Choroid plexus epithelial cell (primary cell): ENCODE measurements around the gene ARL4D.
"Not testable (repeated sequence)": the region's sequence is repeated elsewhere in the genome, so short reads cannot be mapped to it uniquely, and the experiment has no call there.

ENCODE experiments used
- DNase-seq: peaks from one replicate; pipeline ENCODE4 v3.0.0-alpha.2; 2010; ENCODE audit warnings: low read depth
- H3K4me3 ChIP-seq: 2 replicates; pipeline ENCODE4 v1.5.1; 2011; ENCODE audit warnings: low read depth, mild to moderate bottlenecking, control low read depth, low read length, moderate library complexity
- TF ChIP-seq, protein P1 (sequence below): conservative IDR thresholded peaks from 2 replicates; pipeline ENCODE4 v1.5.1; 2011; ENCODE audit warnings: low read depth, mild to moderate bottlenecking, control low read depth, inconsistent platforms, low read length, moderate library complexity

ARL4D gene

DNA sequence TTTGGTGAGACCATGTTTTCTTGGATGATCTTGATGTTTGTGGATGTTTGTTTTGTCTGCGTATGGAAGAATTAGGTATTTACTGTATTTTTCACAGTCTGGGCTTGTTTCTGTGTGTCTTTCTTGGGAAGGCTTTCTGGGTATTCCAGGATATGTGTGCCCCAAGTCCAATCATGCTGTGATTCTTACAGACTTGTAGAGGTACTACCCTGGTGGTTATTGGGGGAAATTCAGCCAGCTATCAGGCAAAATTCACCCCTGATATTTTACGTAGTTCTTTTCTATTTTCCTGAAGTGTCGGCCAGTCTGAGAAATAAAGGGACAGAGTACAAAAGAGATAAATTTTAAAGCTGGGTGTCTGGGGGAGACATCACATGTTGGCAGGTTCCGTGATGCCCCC, 33.4 kb upstream of the ARL4D start:
- TF ChIP-seq, protein P1, sequence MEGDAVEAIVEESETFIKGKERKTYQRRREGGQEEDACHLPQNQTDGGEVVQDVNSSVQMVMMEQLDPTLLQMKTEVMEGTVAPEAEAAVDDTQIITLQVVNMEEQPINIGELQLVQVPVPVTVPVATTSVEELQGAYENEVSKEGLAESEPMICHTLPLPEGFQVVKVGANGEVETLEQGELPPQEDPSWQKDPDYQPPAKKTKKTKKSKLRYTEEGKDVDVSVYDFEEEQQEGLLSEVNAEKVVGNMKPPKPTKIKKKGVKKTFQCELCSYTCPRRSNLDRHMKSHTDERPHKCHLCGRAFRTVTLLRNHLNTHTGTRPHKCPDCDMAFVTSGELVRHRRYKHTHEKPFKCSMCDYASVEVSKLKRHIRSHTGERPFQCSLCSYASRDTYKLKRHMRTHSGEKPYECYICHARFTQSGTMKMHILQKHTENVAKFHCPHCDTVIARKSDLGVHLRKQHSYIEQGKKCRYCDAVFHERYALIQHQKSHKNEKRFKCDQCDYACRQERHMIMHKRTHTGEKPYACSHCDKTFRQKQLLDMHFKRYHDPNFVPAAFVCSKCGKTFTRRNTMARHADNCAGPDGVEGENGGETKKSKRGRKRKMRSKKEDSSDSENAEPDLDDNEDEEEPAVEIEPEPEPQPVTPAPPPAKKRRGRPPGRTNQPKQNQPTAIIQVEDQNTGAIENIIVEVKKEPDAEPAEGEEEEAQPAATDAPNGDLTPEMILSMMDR: peak; percentile 15
- H3K4me3 ChIP-seq: no peak overlapping the region
- DNase-seq: no peak

DNA sequence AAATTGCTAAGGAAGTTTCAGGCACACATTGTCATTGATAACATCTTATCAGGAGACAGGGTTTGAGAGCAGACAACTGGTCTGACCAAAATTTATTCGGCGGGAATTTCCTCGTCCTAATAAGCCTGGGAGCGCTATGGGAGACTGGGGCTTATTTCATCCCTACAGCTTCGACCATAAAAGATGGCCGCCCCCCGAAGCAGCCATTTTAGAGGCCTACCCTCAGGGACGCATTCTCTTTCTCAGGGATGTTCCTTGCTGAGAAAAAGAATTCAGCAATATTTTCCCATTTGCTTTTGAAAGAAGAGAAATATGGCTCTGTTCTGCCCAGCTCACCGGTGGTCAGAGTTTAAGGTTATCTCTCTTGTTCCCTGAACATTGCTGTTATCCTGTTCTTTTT, 32.9 kb upstream of the ARL4D start:
- not testable (repeated sequence) for H3K4me3 ChIP-seq, DNase-seq

DNA sequence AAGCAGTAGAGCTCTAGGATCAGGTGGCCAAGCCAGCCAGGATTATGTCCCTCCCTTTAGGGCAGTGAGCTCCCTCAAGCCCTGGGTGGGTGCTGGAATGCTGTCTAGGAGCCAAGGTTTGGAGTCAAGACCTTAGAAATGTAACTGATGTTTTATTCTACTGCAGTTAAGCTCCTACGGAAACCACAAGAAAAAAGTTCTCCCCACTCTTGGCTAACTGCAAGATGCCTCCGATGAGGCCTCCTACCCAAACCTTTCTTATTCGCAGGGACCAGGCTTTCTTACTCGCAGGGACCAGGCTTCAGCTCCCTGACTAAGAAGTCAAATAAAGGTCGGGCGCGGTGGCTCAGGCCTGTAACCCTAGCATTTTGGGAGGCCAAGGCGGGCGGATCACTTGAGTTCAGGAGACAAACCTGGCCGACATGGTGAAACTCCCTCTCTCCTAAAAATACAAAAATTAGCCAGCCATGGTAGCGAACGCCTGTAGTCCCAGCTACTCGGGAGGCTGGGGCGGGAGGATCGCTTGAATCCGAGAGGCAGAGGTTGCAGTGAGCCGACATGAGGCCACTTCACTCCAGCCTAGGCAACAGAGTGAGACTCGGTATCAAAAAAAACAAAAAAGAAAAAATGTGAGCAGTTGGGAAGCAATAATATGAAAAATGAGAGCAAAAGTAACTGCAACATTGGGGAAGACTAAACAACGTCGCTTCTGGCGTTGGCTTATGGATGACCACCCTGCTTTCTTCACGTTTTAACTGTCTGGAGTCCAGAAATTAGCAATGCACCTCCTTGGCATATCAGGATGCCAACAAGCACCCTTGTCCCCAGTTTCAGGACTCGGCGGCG, 31.7 kb upstream of the ARL4D start:
- H3K4me3 ChIP-seq: peak overlapping the region; percentile 15

DNA sequence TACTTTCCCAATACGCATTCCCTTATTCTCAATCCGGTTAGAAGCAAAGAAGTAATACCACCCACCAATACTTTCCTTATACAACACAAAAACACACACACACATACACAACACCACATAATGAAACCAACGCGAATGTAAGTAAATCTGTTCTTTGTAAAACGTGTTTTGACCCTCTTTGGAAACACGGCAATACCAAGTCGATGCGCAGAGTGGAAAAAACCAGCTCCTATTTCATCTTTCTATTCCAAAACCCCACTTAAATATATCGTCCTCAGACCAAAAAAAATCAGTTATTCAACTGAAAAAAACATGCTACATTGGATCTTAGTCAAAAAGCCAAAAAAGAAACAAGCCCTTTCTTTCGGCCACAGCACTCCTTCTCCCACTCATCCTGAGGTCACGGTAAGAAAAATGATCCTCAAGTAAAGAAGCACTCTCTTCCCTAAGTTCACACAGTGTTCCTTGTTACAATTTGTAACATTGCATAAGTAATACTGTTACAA, 31.0 kb upstream of the ARL4D start:
- H3K4me3 ChIP-seq: peak overlapping the region; percentile 30
- DNase-seq: peak; percentile 98
- TF ChIP-seq, protein P1: no peak

More for the DNA sequence above, 31.7 kb upstream of the ARL4D start:
- peak; percentile 46 for DNase-seq
- TF ChIP-seq, protein P1: no peak

- peak; percentile 90 for DNase-seq
- H3K4me3 ChIP-seq: peak overlapping the region; percentile 50
- TF ChIP-seq, protein P1: peak; percentile 32
Measured at GRCh38 chr17:43368740-43369506, 29.9 kb upstream of the ARL4D start.

GRCh38 chr17:43369986-43370385, 28.8 kb upstream of the ARL4D start:
- DNase-seq: no peak
- H3K4me3 ChIP-seq: no peak overlapping the region
- TF ChIP-seq, protein P1: no peak

DNA sequence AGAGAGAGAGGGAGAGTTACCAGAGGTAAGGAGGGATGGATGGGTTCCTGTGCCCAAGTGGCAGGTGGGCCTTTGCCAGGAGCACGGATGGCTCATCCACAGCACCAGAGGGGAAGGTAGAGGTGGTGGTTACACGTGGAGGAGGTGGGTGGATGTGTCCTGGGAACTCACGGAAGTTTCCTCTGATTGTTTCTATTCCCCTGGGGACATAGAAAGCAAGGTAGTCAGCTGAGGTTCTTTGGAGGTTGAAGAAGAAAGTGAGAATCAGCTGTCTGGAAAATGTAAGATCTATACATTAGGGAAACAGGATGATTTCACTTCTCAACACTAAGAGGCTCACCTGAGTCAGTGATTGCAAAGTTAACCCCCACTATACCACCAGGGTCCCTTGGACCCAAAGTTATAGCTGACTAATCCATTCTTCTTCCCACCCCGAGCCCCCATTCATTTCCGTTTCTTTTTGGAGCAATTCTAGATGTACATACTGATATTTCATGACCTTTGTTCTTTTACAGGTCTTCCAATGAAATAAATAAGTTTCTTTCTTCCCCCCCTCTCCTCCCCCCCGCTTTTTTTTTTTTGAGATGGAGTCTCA, 27.5 kb upstream of the ARL4D start:
- no peak for DNase-seq
- TF ChIP-seq, protein P1: no peak
- no peak overlapping the region for H3K4me3 ChIP-seq
